ENCODE data around the gene ARL15. TPM values are rescaled to one million over a fixed set of nuclear protein-coding genes. Genes with fewer than 3 reads are reported as not detected.
A peak's percentile ranks its signal among the peaks of the same experiment; 100 is the strongest.

Gene ARL15
- total and polyA plus RNA-seq, 2 of the 4 experiments (the other 2 are of a cell fraction), result 7.3 to 19.2 TPM

DNA sequence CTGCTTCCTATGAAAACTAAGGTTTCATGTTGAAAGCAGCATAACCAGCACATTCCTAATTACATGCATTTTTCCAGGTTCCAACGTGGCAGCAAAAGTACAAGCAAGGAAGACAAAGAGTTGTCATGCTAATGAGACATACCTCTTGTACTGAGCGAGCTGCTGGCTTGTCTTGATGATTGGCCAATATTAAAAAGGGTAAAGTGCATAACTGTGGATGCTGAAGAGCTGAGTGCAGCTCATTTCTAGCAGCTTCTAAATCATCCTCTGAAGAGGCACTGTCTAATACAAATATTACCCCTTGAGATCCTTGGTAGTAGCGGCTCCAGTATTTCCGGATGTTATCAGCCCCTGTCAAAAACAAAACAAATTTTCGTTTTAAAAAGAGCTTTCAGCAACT lies 197.3 kb downstream of the ARL15 start:
- no peak overlapping the region for H3K14ac ChIP-seq (replicated peaks; ENCODE audit: low read depth, low read length)
- H3K4ac ChIP-seq (ENCODE audit: low read depth, low read length), result peak overlapping the region; percentile 3; the same call in 1 of the 2 replicates
- no peaks in the 10 kb centered on the region for H3K27me3 ChIP-seq (ENCODE audit: control insufficient read depth, insufficient read depth, low read length)
- H2AFZ ChIP-seq (replicated peaks; ENCODE audit: low read length, poor library complexity), result no peak overlapping the region
- ATAC-seq (ENCODE audit: low read depth) (peak; percentile 60), DNase-seq (peak; percentile 31)
- H4K5ac ChIP-seq (ENCODE audit: low read depth, low read length), result no peak overlapping the region
- intact Hi-C loops (cut with micrococcal nuclease) (no loop called here), dilution Hi-C loops (cut with HindIII; ENCODE audit: low sequenced_read_pairs, unreplicated experiment) (no loop called here), in situ Hi-C loops (cut with MboI; ENCODE audit: low sequenced_read_pairs) (no loop called here)
- ChIA-PET CTCF (interaction anchor here (1.0 kb wide), 1 partner anchor 196 kb away, joined by 5 read pairs; no protein-coding TSS in a partner anchor), POLR2A (ENCODE audit: unreplicated experiment) (interaction anchor here (0.6 kb wide), 1 partner anchor 16 kb away, joined by 3 read pairs; no protein-coding TSS in a partner anchor)
- H3K56ac ChIP-seq (ENCODE audit: extremely low read depth, insufficient read depth, low read length), result no peak overlapping the region
- H3K4me2 ChIP-seq (ENCODE audit: low read depth, low read length), result peak overlapping the region; percentile 9; the same call in 1 of the 2 replicates
- H2BK20ac ChIP-seq (ENCODE audit: low read depth, low read length), result 0 out of 2 replicates have a peak overlapping the region, but pooled peaks have one; percentile 9
- no peaks in the 10 kb centered on the region for H3K9me3 ChIP-seq (ENCODE audit: control insufficient read depth, insufficient read depth, low read length)
- no peaks in the 10 kb centered on the region for H4K20me1 ChIP-seq (ENCODE audit: insufficient read depth, low read length)
- no peak for TF ChIP-seq POLR2A (IDR thresholded peaks at IDR 0.05; ENCODE audit: low read depth, low read length)
- no peak for TF ChIP-seq RAD21 (IDR thresholded peaks at IDR 0.05; ENCODE audit: low read length)
- no peak for TF ChIP-seq CEBPB (IDR thresholded peaks at IDR 0.05; ENCODE audit: low read depth, low read length)
- TF ChIP-seq, protein P1, sequence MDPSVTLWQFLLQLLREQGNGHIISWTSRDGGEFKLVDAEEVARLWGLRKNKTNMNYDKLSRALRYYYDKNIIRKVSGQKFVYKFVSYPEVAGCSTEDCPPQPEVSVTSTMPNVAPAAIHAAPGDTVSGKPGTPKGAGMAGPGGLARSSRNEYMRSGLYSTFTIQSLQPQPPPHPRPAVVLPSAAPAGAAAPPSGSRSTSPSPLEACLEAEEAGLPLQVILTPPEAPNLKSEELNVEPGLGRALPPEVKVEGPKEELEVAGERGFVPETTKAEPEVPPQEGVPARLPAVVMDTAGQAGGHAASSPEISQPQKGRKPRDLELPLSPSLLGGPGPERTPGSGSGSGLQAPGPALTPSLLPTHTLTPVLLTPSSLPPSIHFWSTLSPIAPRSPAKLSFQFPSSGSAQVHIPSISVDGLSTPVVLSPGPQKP (IDR thresholded peaks at IDR 0.05; ENCODE audit: borderline replicate concordance, low read depth, low read length), result no peak
- TF ChIP-seq SMC3 (IDR thresholded peaks at IDR 0.05; ENCODE audit: low read depth, low read length), result no peak
- no peak for TF ChIP-seq MAZ (IDR thresholded peaks at IDR 0.05; ENCODE audit: borderline replicate concordance, low read depth, low read length)
- TF ChIP-seq, protein P2, sequence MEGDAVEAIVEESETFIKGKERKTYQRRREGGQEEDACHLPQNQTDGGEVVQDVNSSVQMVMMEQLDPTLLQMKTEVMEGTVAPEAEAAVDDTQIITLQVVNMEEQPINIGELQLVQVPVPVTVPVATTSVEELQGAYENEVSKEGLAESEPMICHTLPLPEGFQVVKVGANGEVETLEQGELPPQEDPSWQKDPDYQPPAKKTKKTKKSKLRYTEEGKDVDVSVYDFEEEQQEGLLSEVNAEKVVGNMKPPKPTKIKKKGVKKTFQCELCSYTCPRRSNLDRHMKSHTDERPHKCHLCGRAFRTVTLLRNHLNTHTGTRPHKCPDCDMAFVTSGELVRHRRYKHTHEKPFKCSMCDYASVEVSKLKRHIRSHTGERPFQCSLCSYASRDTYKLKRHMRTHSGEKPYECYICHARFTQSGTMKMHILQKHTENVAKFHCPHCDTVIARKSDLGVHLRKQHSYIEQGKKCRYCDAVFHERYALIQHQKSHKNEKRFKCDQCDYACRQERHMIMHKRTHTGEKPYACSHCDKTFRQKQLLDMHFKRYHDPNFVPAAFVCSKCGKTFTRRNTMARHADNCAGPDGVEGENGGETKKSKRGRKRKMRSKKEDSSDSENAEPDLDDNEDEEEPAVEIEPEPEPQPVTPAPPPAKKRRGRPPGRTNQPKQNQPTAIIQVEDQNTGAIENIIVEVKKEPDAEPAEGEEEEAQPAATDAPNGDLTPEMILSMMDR (conservative IDR thresholded peaks at IDR 0.05; ENCODE audit: low read depth, low read length), result no peak
- TF ChIP-seq BHLHE40 (IDR thresholded peaks at IDR 0.05; ENCODE audit: low read depth, low read length), result no peak
- TF ChIP-seq MXI1 (IDR thresholded peaks at IDR 0.05; ENCODE audit: borderline replicate concordance, low read depth, low read length), result no peak
- peak overlapping the region; percentile 60; the same call in 1 of the 2 replicates for H3K27ac ChIP-seq (ENCODE audit: insufficient read depth, low read length)
- BruUV-seq (replicated peaks), result no TSS peak
- WGBS, 2 experiments (ENCODE audit: extremely low coverage in 2 of 2, insufficient read length in 1 of 2), result no CpG with 5 or more reads among the region's 5 CpGs
- H2BK5ac ChIP-seq (ENCODE audit: low read depth, low read length, poor library complexity, severe bottlenecking), result no peak overlapping the region
- H2AK5ac ChIP-seq (ENCODE audit: low read depth, low read length), result no peak overlapping the region
- H3K4me3 ChIP-seq (ENCODE audit: insufficient read depth, low read depth, low read length), result no peak overlapping the region
- peaks cover 6% of the 10 kb centered on the region for H3K4me1 ChIP-seq (ENCODE audit: control insufficient read depth, insufficient read depth, low read length)
- no peak overlapping the region for H3K23ac ChIP-seq (ENCODE audit: low read depth, low read length)
- H4K8ac ChIP-seq (ENCODE audit: low read depth in 2 of 2, low read length in 2 of 2), result 0 out of 4 replicates have a peak overlapping the region, but pooled peaks of 1 of the 2 experiments have one; percentile 37
- H3K36me3 ChIP-seq (ENCODE audit: control insufficient read depth, insufficient read depth, low read length), result no peaks in the 10 kb centered on the region
- peak overlapping the region; percentile 10; the same call in 1 of the 2 replicates for H4K91ac ChIP-seq (ENCODE audit: insufficient read depth, low read depth, low read length)
- no peak overlapping the region for H3K9ac ChIP-seq (ENCODE audit: low read depth, low read length)
- no peak overlapping the region for H2BK15ac ChIP-seq (ENCODE audit: low read depth, low read length)
- no peak overlapping the region for H2BK120ac ChIP-seq (ENCODE audit: low read depth, low read length)
- no peak overlapping the region for H2AK9ac ChIP-seq (replicated peaks; ENCODE audit: low read depth, low read length, poor library complexity)
- H3K9me1 ChIP-seq (ENCODE audit: insufficient read depth, low read length), result no peaks in the 10 kb centered on the region
- H3K18ac ChIP-seq (ENCODE audit: low read depth, low read length), result no peak overlapping the region
- no peaks in the 10 kb centered on the region for H3K79me1 ChIP-seq (ENCODE audit: low read depth in 1 of 2, low read length in 2 of 2)
